ENCODE measurements around the gene ZNF740. TPM values are rescaled to one million over a fixed set of nuclear protein-coding genes. Genes with fewer than 3 reads are reported as not detected.
"Not testable (repeated sequence)": the region's sequence is repeated elsewhere in the genome, so short reads cannot be mapped to it uniquely, and the experiment has no call there.

The ZNF740 gene
- polyA plus RNA-seq, 3 donors = 6.3 to 9.2 (median 9.1) TPM

GRCh38 chr12:53202316-53202715, 21.8 kb downstream of the ZNF740 start:
- WGBS, 3 donors = 86 to 90% (median 89%) methylated on average over 7 of the region's 7 CpGs
- not testable (repeated sequence) for H3K27ac ChIP-seq (ENCODE audit: low read depth, low read length)

GRCh38 chr12:53204351-53204750, 23.8 kb downstream of the ZNF740 start:
- no peak overlapping the region for H3K27ac ChIP-seq (ENCODE audit: low read depth, low read length)
- 94 to 100% (median 100%) methylated on average over 1 of the region's 1 CpG for WGBS, 3 donors

GRCh38 chr12:53205747-53206419, 25.4 kb downstream of the ZNF740 start:
- 43 to 83% (median 55%) methylated on average over 7 of the region's 7 CpGs for WGBS, 3 donors
- no peak overlapping the region for H3K27ac ChIP-seq (ENCODE audit: low read depth, low read length)

DNA sequence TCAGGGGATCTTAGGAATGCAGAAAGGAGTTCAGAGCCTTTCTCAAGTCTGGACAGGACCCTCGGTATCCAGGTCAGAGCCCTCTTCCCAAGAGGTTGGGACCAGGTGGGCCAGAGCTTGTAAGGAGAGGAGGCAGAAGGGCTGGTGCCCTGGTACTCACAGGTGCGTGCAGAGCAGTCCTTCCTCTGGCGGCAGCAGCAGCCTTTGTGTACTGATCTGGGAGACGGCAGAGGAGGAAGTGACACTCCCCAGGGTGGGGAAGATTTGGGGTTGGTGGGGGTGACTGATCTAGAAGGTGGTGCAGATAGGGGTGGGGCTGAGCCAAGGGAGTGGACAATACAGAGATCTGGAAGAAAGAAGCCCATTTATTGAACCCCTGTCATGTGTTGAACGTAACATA, 26.5 kb downstream of the ZNF740 start, which contains the start of gene ITGB7:
Gene ITGB7 (minus strand): TSS at position 210 of the 400 bp plus-strand sequence. CDS start 6,808 bp downstream, outside the sequence.
- H3K27ac ChIP-seq (ENCODE audit: low read depth, low read length) = no peak within 1 kb of the TSS
- 42 to 53% (median 42%) methylated on average over 5 of the region's 5 CpGs for WGBS, 3 donors

DNA sequence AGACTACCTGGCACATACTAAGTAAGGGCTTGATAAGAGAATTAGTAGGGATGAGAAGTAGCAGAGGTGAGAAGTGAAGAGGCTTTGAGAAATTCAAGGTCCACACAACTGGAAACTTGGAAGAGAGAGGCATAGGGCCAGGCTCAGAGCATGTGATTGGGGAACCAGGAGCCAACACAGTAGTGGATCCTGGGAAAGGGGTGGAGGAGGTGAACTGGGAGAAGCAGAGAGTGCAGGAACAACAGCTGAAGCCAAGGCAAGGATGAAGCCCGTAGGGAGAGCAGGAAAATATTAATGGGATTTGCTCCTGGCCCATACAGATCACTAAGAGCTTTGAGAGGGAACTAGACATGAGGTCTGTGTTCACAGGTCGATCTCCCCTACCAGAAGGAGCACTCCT, 27.9 kb downstream of the ZNF740 start:
- 43 to 61% (median 47%) methylated on average over 2 of the region's 2 CpGs for WGBS, 3 donors
- H3K27ac ChIP-seq (ENCODE audit: low read depth, low read length) = no peak overlapping the region

DNA sequence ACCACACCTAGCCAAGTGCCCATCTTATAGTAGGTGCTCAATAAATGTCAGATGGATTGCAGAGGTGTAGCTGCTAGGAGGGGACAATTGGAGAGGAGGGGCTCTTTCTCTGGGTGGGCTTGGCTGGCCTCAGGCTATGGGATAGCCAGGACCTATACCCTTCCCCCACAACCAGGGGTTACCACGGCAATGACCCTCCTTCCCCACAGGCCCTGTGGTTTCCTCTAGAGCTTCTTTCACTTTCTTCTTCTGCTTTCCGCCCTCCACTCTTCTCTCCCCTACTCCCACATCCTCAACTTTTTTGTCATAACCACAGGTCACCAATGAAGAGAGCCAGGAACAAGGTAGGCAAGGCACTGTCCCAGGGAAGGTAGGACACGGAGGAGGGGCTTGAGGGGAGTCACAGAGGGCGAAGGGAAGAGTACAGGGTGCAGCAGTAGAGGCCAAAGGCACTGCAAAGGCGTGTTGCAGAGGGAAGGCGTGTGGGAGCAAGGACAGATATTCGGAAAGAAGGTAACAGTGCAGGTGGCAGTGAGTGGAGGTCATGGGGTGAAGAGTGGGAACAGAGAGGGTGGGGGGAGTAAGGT, 28.4 kb downstream of the ZNF740 start:
- 44 to 74% (median 51%) methylated on average over 7 of the region's 7 CpGs for WGBS, 3 donors
- H3K27ac ChIP-seq (ENCODE audit: low read depth, low read length) = no peak overlapping the region

DNA sequence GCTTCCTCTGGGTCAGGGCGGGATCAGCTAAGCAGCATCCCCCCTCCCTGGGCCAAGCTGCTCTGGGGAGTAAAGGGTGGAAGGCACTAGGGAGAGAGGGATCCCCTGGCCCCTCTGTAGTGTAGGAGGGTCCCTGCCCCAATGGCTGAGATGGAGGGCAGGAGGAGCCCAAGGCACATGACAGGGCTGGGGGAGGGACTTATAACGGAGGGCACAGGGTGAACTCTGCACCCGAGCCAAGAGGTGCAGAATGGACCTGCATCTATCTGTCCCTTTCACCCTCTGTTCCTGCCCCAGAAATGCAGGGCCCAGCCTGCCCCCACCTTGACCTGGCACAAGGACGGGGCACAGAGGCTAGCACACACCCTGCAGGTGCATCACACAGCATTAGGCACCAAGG, 30.3 kb downstream of the ZNF740 start:
- H3K27ac ChIP-seq (ENCODE audit: low read depth, low read length) = no peak overlapping the region
- 70 to 82% (median 75%) methylated on average over 4 of the region's 4 CpGs for WGBS, 3 donors

- 88 to 91% (median 88%) methylated on average over 13 of the region's 13 CpGs for WGBS, 3 donors
These were observed 31.2 kb downstream of the ZNF740 start for GRCh38 chr12:53211476-53212381.

DNA sequence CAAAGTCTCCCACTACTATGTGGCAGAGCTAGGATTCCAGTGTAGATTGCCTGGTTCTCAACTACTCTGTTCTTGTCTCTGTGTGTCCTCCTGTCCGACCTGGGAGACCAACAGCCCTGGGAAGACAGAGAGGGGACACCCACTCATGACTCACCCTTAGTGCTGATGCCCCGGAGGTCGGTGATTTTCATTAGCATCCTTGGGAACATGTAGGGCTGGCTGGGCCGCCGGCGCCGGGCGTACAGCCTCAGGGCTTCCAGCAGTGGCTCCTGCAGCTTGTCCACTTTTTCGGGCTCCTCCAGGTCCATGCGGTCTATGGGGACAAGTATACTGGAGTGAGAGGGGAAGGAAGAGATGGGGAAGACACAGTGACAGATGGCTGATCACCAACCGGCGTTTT, 32.4 kb downstream of the ZNF740 start:
- WGBS, 3 donors = 41 to 52% (median 50%) methylated on average over 12 of the region's 12 CpGs
- no peak overlapping the region for H3K27ac ChIP-seq (ENCODE audit: low read depth, low read length)

More at GRCh38 chr12:53211476-53212381, 31.2 kb downstream of the ZNF740 start:
- no peak overlapping the region for H3K27ac ChIP-seq (ENCODE audit: low read depth, low read length)

DNA sequence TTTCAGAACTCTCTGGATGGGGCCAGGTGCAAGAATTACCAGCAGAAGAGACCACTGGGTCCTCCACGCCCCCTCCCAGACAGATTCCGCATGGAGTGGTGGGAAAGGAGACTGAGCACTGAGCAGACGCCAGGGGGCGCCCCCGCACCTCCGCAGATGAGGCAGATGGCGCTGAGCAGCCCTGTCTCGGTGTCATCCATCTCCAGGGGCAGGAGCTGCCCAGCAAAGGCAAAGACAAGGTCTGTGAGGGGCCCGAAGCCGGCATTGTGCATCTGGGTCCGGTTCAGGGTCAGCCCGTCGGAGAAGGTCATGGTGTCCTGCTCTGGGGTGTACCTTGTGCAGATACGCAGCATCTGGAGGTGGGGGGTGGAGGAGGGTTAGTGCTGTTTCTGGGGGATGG, 32.8 kb downstream of the ZNF740 start:
- 11 to 12% (median 12%) methylated on average over 14 of the region's 14 CpGs for WGBS, 3 donors
- H3K27ac ChIP-seq (ENCODE audit: low read depth, low read length) = no peak overlapping the region

- no peak overlapping the region for H3K27ac ChIP-seq (ENCODE audit: low read depth, low read length)
- WGBS, 3 donors = 73 to 80% (median 74%) methylated on average over 5 of the region's 5 CpGs
These were observed 33.7 kb downstream of the ZNF740 start for GRCh38 chr12:53214221-53214620.

- WGBS, 3 donors = 66 to 75% (median 67%) methylated on average over 12 of the region's 12 CpGs
These were observed 34.3 kb downstream of the ZNF740 start for GRCh38 chr12:53214687-53215455.

GRCh38 chr12:53215497-53215896, 35.0 kb downstream of the ZNF740 start:
- H3K27ac ChIP-seq (ENCODE audit: low read depth, low read length) = no peak overlapping the region
- 83 to 88% (median 85%) methylated on average over 8 of the region's 8 CpGs for WGBS, 3 donors

More at GRCh38 chr12:53214687-53215455, 34.3 kb downstream of the ZNF740 start:
- no peak overlapping the region for H3K27ac ChIP-seq (ENCODE audit: low read depth, low read length)

GRCh38 chr12:53217051-53217930, 36.8 kb downstream of the ZNF740 start:
- no peak overlapping the region for H3K27ac ChIP-seq (ENCODE audit: low read depth, low read length)
- 33 to 60% (median 37%) methylated on average over 19 of the region's 19 CpGs for WGBS, 3 donors

GRCh38 chr12:53217931-53218307, 37.4 kb downstream of the ZNF740 start:
- H3K27ac ChIP-seq (ENCODE audit: low read depth, low read length) = no peak overlapping the region
- WGBS, 3 donors = 41 to 52% (median 47%) methylated on average over 3 of the region's 3 CpGs

- whole genome bisulfite sequencing, 3 donors = 31 to 59% (median 52%) methylated on average over 30 of the region's 30 CpGs
- H3K27ac ChIP-seq (ENCODE audit: low read depth, low read length) = no peak overlapping the region
These were observed 38.2 kb downstream of the ZNF740 start for GRCh38 chr12:53218551-53219291.

Measured in adipose tissue (tissue), 3 donors.